GM19193 (cell line): ENCODE data around the gene UBE2H.

Experiments used
- POLR2A ChIP-seq: IDR thresholded peaks from 4 replicates; pipeline ENCODE4 v1.6.1; 2011; ENCODE audit not compliant: insufficient read depth, insufficient read length; ENCODE audit errors: extremely low read depth

Gene UBE2H

DNA sequence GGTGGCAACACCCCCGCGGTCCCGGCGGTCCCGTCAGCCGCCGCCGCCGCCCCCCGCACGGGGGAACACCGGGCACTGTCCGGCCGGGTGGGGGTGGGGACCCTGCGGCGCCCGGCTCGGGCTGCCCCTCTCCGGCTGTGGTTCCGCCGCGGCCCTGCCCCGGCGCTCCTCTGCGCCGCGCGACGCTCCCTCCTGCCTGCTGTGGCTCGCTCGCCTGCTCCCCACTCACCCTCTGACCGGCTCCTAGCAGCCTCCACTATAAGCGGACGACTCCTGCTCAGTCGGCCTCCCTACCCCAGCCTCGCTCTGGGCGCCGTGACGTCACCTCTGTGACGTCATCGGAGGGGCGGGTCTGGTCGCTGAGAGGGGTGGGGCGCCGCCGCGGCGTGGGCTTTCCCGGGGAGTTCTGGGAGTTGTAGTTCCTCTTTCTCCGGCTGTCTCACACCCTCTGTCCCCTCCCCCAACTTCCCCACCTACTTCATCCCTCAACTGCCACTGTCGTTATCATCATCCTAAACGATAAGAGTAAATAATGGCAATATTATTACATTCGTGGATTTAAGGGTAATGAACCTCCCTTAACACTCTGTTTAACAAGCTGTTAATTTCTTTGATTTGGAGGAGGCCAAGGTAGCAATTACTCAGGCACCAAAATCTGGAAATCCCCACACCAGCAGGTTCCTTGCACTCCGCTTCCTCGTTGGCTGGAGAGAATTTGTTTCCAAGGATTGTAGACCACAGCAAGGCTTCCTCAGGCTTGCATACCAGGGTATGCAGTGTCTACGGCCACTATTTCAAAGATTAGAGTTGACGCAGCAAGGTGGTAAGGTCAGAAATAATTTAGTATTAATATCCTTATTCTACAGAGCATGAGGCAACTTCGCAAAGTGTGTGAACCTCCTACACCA is at the start of gene UBE2H:
Gene UBE2H, minus strand, starts transcription at position 308 of the 908 bp plus-strand sequence. CDS start 405 bp downstream, outside the sequence.
- peak; percentile 78 for TF ChIP-seq POLR2A

DNA sequence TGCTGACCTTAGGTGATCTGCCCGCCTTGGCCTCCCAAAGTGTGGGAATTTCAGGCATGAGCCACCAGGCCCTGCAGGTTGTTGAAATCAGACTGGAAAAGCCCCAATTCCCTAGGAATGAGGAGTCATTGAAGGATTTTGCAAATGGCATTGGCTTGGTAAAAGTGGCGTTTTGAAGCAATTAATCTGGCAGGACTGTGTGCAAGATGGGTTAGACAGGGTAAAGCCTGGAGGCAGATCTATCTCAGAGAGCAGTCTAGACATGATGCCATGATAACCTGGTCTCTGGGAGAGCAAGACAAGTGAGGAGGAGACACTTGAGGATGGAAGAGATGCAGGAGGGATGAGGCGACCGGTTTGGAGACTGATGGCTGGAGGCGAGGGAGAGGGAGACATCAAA is 45.7 kb upstream of the UBE2H start:
- TF ChIP-seq POLR2A, result no peak

DNA sequence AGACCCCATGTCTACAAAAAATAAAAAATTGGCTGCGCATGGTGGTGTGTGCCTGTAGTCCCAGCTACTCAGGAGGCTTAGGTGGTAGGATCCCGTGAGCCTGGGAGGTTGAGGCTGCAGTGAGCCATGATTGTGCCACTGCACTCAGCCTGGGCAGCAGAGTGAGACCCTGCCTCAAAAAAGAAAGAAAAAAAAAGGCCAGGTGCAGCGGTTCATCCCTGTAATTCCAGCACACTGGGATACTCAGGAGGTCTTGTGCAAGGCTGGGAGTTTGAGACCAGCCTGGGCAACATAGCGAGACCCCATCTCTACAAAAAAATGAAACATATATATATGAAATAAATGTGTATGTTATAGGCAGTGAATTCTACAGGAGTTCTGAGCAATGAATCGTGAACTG is 44.5 kb upstream of the UBE2H start:
- no peak for TF ChIP-seq POLR2A

DNA sequence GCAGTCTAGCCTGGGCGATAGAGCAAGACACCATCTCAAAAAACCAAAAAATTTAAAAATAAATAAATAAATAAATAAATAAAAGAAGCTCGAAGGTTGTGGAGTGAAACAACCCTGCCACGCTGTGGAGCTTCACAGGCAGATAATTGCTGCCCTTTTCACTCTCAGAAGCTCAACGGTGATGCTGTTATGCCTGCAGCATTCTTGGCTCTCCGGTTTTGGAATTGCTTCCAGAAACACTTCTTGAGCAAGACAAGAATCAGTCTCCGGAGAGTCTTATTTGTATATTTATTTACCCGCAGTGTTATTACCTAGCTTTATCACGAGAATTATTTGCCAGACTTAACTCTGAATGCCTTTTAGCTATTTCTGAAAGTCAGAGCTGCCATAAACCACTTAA is 40.5 kb upstream of the UBE2H start:
- TF ChIP-seq POLR2A, result no peak

DNA sequence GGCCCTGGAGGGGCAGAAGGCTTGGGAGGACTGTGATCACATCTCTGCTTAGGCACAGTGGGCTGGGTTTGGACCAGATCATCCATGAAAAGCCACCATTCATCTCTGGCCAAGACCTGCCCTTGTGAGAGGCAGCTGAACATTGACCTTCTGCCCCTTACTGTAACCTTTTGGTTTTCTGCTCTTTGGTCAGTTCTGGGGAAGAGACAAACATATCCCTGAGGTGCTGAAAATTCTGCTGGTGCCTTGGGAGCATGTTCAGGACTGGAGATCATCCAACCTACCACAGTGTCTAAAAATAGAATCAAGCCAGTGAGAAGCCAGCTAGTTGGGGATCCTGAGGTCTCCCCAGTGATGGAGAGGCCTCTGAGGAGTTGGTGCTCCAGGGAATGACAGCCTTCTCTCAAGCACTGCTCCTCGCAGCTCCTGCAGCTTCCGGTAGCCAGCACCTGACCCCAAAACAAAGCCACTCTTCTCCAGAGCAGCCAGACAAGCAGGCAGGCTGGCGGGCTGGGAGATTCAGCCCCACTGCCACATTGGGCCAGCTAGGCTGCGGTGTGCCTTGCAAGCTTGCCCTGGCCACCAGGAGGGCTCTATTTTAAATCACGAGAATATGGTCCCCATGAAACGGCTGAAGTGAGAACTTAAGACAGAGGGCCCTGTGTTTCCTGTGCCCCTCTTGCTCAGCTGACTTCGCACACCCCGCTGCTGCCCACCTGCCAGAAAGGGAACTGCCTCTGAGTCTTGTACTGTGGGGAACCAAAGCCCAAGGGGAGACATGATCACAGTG is 37.8 kb upstream of the UBE2H start:
- TF ChIP-seq POLR2A, result no peak

DNA sequence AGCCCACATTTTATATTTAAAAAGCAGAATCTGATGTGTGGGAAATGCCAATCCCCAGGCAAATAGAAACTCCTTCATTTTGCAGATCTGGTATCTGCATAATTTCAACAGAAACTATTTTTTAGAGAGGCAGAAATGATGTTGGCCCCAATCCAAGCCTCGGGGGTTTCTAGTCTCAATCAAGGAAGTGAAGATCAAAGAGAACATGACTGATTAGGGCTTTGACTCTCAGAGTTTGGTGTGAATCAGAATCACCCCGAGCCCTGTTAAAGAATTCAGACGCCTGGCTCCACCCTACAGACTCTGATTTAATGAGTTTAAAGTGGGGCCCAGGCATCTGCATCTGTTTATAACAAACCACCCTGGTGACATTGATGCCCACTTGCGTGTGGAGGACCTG is 36.7 kb upstream of the UBE2H start:
- TF ChIP-seq POLR2A, result no peak

DNA sequence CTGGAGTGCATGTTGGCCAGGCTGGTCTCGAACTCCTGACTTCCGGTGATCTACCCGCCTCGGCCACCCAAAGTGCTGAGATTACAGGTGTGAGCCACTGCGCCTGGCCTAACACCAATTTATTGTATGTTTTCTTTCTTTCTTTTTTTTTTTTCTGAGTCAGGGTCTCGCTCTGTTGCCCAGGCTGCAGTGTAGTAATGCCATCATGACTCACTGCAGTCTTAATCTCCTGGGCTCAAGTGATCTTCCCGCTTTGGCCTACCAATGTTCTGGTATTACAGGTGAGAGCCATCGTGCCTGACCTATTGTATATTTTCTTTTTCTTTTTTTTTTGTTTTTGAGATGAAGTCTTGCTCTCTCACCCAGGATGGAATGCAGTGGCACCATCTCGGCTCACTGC is 33.8 kb upstream of the UBE2H start:
- no peak for TF ChIP-seq POLR2A

DNA sequence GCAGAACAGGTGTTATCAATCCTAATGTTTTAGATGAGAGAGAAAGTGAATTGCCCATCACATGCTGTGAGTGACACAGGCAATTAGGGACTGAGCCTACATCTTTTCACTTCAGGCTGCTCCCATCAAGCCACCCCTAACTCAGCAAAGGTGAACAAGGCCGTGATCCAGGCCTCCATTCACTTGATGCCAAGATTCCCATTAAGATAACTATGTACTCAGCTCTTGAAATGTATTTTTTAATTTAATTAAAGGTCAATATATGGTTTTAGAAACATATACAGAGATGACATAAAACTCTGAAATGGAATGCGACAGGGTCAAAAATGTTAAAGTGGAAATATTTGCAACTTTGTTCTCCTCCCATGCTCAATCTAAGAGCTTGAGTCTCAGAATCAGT is 27.9 kb upstream of the UBE2H start:
- TF ChIP-seq POLR2A, result no peak

DNA sequence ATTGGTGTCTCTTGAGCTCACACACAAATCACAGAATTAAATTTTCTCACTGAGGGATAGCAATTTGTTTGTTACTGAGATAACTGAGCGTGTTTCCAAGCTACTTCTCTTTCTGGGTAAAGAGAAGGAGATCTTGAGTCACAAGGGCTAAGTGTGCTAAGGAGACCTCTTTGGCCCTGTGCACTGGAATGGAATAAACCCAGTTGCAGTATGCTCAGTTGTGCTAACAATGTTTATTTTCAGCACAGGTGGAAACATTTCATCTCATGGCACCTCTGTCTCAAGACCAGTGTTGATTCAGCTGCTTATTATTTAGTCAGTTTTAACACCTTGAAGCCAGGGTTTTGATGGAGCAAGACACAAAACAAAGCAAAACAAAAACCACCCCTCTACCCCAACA is 22.5 kb upstream of the UBE2H start:
- no peak for TF ChIP-seq POLR2A

DNA sequence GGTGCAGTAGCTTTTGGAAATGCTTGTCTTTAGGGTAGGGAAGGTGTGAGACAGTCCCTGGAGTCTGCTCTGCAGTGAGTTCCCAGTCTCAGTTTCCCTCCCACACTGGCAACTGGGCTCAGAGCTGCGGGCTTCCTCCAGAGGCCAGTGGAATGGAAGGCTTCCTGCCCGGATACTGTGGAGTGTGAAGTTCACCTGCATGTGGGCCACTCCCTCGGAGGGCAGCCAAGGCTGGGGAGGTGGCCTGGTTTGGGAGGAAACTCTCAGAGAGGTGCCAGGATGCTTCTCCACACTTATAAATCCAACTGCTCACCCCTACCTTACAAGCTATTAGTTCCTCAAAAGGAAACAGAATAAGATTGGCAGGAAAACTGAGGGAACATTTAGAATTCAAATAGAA is 18.1 kb upstream of the UBE2H start:
- TF ChIP-seq POLR2A, result no peak

DNA sequence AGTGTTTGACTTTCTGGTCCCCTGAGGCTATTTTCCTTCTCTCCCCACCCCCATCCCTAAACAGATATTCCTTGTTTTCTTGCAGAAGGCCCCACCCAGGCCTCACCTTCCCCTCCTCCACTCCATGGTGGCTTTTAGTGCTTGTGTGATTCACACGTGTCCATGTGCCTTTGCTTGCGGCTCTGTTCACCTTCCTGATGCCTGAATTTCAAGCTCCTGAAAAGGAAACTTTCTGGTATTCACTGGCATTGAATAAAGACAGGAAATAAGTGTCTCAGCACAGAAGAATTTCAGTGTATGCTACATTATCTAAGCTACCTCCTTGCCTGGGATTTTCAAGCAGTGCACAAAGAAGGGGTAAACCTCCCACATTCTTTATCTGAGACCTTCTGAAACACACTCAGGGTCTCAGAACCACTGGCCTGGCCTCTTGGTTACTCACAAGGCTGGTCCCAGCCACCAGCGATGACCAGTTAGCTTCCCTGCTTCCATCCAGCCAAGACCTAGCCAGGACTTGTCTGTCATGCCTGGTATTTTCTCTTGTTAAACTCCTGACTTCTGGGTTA is 17.2 kb upstream of the UBE2H start:
- no peak for TF ChIP-seq POLR2A

DNA sequence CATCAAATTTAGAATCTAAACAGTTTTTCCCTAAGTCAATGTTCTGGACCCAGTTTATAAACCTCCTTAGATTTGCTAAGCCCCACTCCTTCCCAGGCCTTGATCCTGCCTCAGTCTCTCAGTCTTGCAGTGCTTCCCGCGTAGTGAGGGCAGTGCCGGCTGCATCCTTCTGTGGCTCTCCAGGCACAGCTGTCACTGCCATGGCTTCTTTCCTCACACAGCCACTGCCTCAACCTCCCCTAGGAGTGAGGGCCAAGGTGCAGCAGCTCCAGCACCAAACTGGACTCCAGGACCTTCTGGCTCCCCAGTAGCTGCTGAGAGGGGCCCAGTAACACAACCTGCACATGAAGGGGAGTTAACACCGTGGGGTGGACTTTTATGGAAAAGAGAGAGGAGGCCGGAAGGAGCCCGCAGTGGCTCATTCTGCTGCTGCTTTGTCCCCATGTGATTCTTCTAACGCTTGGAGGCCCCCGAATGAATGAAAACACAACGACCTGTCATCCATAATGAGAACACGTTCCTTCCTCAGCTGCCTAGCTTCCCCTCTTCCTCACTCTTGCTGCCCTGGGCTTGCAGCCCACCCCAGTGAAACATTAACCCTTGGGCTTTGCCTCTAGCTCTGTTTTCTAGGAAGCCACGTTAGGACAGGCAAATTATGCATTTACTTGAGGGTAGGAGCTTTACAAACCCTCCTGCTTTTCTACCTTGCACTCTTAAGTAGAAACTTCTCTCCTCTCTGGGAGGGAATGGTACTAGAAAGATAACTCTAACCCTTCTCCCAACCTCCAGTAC is 16.0 kb upstream of the UBE2H start:
- no peak for TF ChIP-seq POLR2A

DNA sequence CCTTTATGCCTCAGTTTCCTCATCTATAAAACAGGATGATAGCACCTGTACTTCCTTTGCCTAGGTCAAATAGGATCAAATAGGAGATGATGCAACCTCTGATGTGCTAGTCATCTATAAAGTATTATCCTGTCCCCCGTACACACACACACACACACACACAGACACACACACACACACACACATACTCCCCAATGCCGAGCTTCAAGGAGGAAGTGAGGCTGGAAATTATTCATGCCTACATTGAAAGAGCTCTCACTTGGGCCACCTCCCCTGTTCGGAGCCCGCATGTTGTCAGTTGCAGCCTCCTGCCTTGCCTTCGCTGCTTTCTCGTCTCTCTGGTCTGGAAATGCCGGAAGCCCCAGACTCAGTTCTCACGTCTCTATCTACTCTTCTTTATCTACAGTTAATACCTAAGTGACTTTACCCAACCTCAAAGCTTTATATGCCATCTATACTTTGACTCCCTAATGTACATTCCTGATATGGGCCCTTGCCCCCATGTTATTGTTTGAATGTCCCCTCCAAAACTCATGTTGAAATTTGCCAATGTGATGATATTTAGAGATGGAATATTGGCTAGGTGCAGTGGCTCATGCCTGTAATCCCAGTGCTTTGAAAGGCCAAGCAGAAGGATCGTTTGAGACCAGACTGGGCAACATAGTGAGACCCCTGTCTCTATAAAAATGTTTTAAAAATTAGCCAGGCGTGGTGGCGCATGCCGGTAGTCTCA is 6.9 kb upstream of the UBE2H start:
- no peak for TF ChIP-seq POLR2A
